ENCODE data around the gene MAP1B. TPM values are rescaled to one million over a fixed set of nuclear protein-coding genes. Genes with fewer than 3 reads are reported as not detected.

MAP1B gene
- polyA plus RNA-seq, 1 experiment, result 55.3 TPM

- Histone ChIP-seq H3K9me3 (ENCODE audit: control insufficient read depth, insufficient read depth, low read length) (no peaks in the 10 kb centered on the region), H3K27me3 (ENCODE audit: control insufficient read depth, insufficient read depth, low read length) (peaks cover 3% of the 10 kb centered on the region), H3K27ac (ENCODE audit: low read depth, low read length) (no peak overlapping the region), H3K4me3 (ENCODE audit: low read depth, low read length) (no peak overlapping the region)
- DNase-seq (ENCODE audit: low read depth, low spot score), result no peak
- ChIA-PET POLR2A (no interaction called here), CTCF (no interaction called here)
- TF ChIP-seq, protein P1, sequence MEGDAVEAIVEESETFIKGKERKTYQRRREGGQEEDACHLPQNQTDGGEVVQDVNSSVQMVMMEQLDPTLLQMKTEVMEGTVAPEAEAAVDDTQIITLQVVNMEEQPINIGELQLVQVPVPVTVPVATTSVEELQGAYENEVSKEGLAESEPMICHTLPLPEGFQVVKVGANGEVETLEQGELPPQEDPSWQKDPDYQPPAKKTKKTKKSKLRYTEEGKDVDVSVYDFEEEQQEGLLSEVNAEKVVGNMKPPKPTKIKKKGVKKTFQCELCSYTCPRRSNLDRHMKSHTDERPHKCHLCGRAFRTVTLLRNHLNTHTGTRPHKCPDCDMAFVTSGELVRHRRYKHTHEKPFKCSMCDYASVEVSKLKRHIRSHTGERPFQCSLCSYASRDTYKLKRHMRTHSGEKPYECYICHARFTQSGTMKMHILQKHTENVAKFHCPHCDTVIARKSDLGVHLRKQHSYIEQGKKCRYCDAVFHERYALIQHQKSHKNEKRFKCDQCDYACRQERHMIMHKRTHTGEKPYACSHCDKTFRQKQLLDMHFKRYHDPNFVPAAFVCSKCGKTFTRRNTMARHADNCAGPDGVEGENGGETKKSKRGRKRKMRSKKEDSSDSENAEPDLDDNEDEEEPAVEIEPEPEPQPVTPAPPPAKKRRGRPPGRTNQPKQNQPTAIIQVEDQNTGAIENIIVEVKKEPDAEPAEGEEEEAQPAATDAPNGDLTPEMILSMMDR (IDR thresholded peaks at IDR 0.05; ENCODE audit: low read depth, low read length), result no peak
Observed at GRCh38 chr5:72074251-72074650, 33.0 kb upstream of the MAP1B start.

GRCh38 chr5:72075461-72075860 lies 31.8 kb upstream of the MAP1B start:
- no peak for DNase-seq (ENCODE audit: low read depth, low spot score)
- no peak overlapping the region for H3K27ac ChIP-seq (ENCODE audit: low read depth, low read length)
- no peaks in the 10 kb centered on the region for H3K9me3 ChIP-seq (ENCODE audit: control insufficient read depth, insufficient read depth, low read length)
- POLR2A ChIA-PET, result no interaction called here
- TF ChIP-seq, protein P1 (IDR thresholded peaks at IDR 0.05; ENCODE audit: low read depth, low read length), result no peak
- H3K27me3 ChIP-seq (ENCODE audit: control insufficient read depth, insufficient read depth, low read length), result peaks cover 3% of the 10 kb centered on the region
- CTCF ChIA-PET, result no interaction called here
- H3K4me3 ChIP-seq (ENCODE audit: low read depth, low read length), result no peak overlapping the region

- TF ChIP-seq, protein P1 (IDR thresholded peaks at IDR 0.05; ENCODE audit: low read depth, low read length), result no peak
- no peak overlapping the region for H3K27ac ChIP-seq (ENCODE audit: low read depth, low read length)
- ChIA-PET CTCF (no interaction called here), POLR2A (no interaction called here)
- H3K27me3 ChIP-seq (ENCODE audit: control insufficient read depth, insufficient read depth, low read length), result peaks cover 7% of the 10 kb centered on the region
- no peak overlapping the region for H3K4me3 ChIP-seq (ENCODE audit: low read depth, low read length)
- no peaks in the 10 kb centered on the region for H3K9me3 ChIP-seq (ENCODE audit: control insufficient read depth, insufficient read depth, low read length)
- DNase-seq (ENCODE audit: low read depth, low spot score), result no peak
Observed at GRCh38 chr5:72076621-72077300, 30.5 kb upstream of the MAP1B start.

DNA sequence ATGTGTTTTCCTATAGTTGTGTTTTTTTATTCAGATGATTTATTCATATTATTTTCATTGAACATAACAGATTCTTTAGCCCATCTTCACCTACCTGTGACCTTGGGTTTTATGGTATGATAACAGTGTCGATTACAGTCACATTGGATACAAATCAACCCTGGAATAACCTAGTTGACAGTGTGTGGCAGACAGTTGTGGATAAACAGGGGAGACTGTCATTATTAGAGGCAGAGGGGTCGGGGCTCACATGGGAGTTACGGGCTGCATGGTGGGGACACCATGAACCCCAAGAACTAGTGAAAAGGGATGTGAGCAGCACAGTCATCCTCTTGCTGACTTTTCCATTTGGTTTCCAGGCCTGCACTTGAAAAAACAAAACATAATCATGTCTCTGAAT lies 29.9 kb upstream of the MAP1B start:
- no peaks in the 10 kb centered on the region for H3K9me3 ChIP-seq (ENCODE audit: control insufficient read depth, insufficient read depth, low read length)
- H3K27me3 ChIP-seq (ENCODE audit: control insufficient read depth, insufficient read depth, low read length), result peaks cover 7% of the 10 kb centered on the region
- DNase-seq (ENCODE audit: low read depth, low spot score), result no peak
- H3K27ac ChIP-seq (ENCODE audit: low read depth, low read length), result no peak overlapping the region
- TF ChIP-seq, protein P1 (IDR thresholded peaks at IDR 0.05; ENCODE audit: low read depth, low read length), result no peak
- ChIA-PET CTCF (no interaction called here), POLR2A (no interaction called here)
- no peak overlapping the region for H3K4me3 ChIP-seq (ENCODE audit: low read depth, low read length)

- CTCF ChIA-PET, result interaction anchor here (1.0 kb wide), 1 partner anchor 229 kb away, joined by 4 read pairs; no protein-coding TSS in a partner anchor
- no peak overlapping the region for H3K4me3 ChIP-seq (ENCODE audit: low read depth, low read length)
- H3K9me3 ChIP-seq (ENCODE audit: control insufficient read depth, insufficient read depth, low read length), result no peaks in the 10 kb centered on the region
- TF ChIP-seq, protein P1 (IDR thresholded peaks at IDR 0.05; ENCODE audit: low read depth, low read length), result peak; percentile 10; the same call in 1 of the 2 replicates
- no peak for DNase-seq (ENCODE audit: low read depth, low spot score)
- peaks cover 7% of the 10 kb centered on the region for H3K27me3 ChIP-seq (ENCODE audit: control insufficient read depth, insufficient read depth, low read length)
- H3K27ac ChIP-seq (ENCODE audit: low read depth, low read length), result no peak overlapping the region
- POLR2A ChIA-PET, result no interaction called here
Observed at GRCh38 chr5:72079288-72079687, 28.0 kb upstream of the MAP1B start.

Data from AG04450 (cell line).